Glutamatergic neuron (in vitro differentiated cells): Measurements from ENCODE around the gene FLRT2. TPM values are rescaled to one million over a fixed set of nuclear protein-coding genes. Genes with fewer than 3 reads are reported as not detected.

Experiments used
- DNase-seq: peaks from one replicate; pipeline ENCODE4 v3.0.0; 2022
- H3K27ac Mint-ChIP-seq: one replicate; pipeline ENCODE4 v1.8.0; 2020; ENCODE audit warnings: mild to moderate bottlenecking, mixed read lengths, inconsistent platforms; ENCODE audit not compliant: unreplicated experiment
- H3K27me3 Mint-ChIP-seq: one replicate; pipeline ENCODE4 v1.8.0; 2020; ENCODE audit warnings: mild to moderate bottlenecking, moderate library complexity, mixed read lengths, inconsistent platforms; ENCODE audit not compliant: unreplicated experiment
- H3K36me3 Mint-ChIP-seq: one replicate; pipeline ENCODE4 v1.8.0; 2020; ENCODE audit warnings: mild to moderate bottlenecking, mixed read lengths, inconsistent platforms; ENCODE audit not compliant: unreplicated experiment
- H3K4me1 Mint-ChIP-seq: one replicate; pipeline ENCODE4 v1.8.0; 2020; ENCODE audit warnings: mild to moderate bottlenecking, low read depth, mixed read lengths, inconsistent platforms; ENCODE audit not compliant: unreplicated experiment
- H3K4me3 Mint-ChIP-seq: one replicate; pipeline ENCODE4 v1.8.0; 2020; ENCODE audit warnings: mild to moderate bottlenecking, mixed read lengths, inconsistent platforms; ENCODE audit not compliant: unreplicated experiment
- H3K9me3 Mint-ChIP-seq: one replicate; pipeline ENCODE4 v1.8.0; 2020; ENCODE audit warnings: mild to moderate bottlenecking, moderate library complexity, mixed read lengths, inconsistent platforms; ENCODE audit not compliant: unreplicated experiment
- total RNA-seq: library from RNA; stranded (reverse); fragmentation: NEBNext Ultra II Directional; extraction: Animal tissue kit (Norgen Biotek cat#: 25700); gene quantifications from one replicate; pipeline ENCODE4 v1.2.1, GENCODE V29; 2021; ENCODE audit not compliant: unreplicated experiment
- TF ChIP-seq, protein P1 (sequence below): fragments of 200-600 bp; sonication (generic); IDR thresholded peaks from one replicate; pipeline ENCODE4 v1.5.0; 2021; ENCODE audit not compliant: partially characterized antibody, unreplicated experiment

Gene FLRT2
- total RNA-seq, 1 donor from 2014 or later = 69.6 TPM

- Mint-ChIP-seq H3K27me3 (peaks cover 28% of the 10 kb centered on the region), H3K36me3 (no peaks in the 10 kb centered on the region), H3K9me3 (peaks cover 33% of the 10 kb centered on the region), H3K27ac (peak overlapping the region; percentile 96), H3K4me1 (peaks cover 25% of the 10 kb centered on the region), H3K4me3 (peak overlapping the region; percentile 99)
- DNase-seq = no peak
- TF ChIP-seq, protein P1, sequence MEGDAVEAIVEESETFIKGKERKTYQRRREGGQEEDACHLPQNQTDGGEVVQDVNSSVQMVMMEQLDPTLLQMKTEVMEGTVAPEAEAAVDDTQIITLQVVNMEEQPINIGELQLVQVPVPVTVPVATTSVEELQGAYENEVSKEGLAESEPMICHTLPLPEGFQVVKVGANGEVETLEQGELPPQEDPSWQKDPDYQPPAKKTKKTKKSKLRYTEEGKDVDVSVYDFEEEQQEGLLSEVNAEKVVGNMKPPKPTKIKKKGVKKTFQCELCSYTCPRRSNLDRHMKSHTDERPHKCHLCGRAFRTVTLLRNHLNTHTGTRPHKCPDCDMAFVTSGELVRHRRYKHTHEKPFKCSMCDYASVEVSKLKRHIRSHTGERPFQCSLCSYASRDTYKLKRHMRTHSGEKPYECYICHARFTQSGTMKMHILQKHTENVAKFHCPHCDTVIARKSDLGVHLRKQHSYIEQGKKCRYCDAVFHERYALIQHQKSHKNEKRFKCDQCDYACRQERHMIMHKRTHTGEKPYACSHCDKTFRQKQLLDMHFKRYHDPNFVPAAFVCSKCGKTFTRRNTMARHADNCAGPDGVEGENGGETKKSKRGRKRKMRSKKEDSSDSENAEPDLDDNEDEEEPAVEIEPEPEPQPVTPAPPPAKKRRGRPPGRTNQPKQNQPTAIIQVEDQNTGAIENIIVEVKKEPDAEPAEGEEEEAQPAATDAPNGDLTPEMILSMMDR = no peak
Measured at GRCh38 chr14:85532374-85533022, 2.6 kb downstream of the FLRT2 start.

DNA sequence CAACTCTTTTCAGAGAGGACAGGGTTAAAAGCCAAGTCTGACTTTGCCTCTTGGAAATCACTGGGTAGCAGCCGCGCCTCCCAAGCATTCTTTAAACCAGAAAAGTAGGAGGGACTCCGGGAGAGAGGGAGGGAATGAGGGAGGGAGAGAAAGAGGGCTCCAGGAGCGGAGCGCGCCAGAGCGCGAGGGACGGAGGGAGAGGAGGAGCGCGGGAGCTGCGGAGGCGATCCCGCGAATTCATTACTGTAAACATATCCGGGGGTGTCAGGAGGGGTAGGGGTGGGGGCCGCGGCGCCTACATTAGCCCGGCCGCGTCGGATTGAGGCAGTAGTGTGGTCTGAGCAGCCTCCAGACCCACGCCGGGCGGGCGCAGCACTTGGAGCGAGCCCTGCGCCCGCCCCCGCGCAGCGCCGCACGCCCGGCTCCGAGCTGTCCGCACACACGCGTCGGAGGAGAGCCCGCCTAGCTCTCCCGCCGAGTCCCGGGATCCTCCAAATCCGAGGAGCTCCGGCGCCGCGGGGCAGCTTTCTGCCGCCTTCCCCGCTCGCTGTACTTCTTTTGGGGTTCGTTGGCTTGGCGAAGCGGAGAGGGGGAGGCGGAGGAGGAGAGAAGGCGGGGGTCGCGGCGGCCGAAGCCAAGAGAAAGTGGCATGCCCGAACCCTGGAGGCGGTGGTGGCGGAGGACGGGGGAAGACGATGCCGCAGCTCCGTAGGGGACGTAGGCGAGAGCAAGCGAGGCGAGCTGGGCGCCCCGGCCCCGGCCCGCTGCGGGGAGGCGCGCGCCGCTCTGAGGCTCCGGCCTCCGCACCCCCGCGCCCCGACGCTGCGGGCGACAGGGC, 3.3 kb downstream of the FLRT2 start:
- peak overlapping the region; percentile 96 for H3K27ac Mint-ChIP-seq
- peak overlapping the region; percentile 99 for H3K4me3 Mint-ChIP-seq
- peaks cover 28% of the 10 kb centered on the region for H3K27me3 Mint-ChIP-seq
- H3K9me3 Mint-ChIP-seq = peaks cover 33% of the 10 kb centered on the region
- peaks cover 22% of the 10 kb centered on the region for H3K4me1 Mint-ChIP-seq
- no peaks in the 10 kb centered on the region for H3K36me3 Mint-ChIP-seq
- TF ChIP-seq, protein P1 = no peak
- DNase-seq = peak; percentile 76

DNA sequence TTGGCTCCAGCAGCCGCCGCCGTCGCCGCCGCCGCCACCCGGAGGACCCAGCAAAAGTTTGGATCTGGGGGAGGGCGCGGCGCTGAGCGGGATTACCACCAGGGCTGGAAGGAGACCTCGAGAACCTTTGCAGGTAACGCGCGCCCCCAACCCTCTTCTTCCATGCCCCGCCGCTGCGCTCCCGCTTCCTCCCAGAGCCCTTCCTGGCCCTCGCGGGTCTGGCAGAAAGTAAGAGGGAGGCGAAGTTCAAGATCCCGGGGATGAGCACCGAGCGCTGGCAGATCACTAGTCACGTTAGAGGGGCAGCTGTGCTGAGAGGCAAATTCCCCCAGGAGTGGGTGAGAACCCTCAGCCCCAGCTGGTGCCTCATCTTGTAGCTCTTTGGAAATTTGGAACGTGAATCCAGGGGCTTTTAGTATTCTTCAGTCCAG, 3.9 kb downstream of the FLRT2 start:
- Mint-ChIP-seq H3K36me3 (no peaks in the 10 kb centered on the region), H3K27ac (peak overlapping the region; percentile 88), H3K4me3 (peak overlapping the region; percentile 95), H3K9me3 (peaks cover 33% of the 10 kb centered on the region), H3K27me3 (peaks cover 28% of the 10 kb centered on the region), H3K4me1 (peaks cover 24% of the 10 kb centered on the region)
- TF ChIP-seq, protein P1 = no peak
- DNase-seq = peak; percentile 70

DNA sequence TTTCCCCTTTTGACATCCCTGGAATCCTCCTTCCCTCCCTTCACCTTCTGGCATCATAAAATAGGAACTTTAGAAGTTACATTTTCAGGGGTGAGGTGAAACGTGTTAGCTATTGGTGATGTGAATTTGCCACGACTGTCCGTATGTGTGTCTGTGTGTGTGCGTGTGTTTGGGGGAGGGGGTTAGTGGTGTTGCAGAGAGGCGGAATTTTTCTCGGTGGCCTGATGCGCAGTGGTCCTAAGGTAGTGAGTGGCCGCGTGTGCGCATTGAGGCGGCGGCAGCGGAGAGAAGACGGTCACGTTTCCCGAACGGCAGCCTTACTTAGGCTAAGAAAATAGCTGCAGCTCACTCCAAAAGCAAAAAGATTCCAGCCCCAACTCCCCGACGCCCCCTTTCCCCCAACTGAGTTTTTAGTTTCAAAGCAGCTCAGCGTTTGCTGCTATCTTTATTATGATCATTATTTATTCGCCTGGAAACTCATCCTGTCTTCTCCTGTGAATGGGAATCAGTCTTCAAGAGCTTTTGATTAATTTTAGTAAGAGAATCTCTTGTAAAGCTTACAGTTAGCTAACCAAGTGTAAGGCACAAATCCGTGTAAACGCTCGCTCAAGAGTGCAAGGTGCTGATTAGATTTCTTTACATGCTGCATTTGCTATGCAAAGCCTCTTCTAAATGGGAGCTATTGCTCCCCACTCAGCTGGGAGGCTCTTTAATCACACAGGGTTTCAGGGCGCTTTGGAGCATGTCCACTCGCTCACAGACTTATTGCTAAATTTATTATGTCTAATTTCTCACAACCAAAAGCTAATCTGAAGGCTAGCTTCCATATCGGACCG, 4.7 kb downstream of the FLRT2 start:
- peak; percentile 67 for DNase-seq
- Mint-ChIP-seq H3K36me3 (no peaks in the 10 kb centered on the region), H3K4me3 (peak overlapping the region; percentile 95), H3K27me3 (peaks cover 25% of the 10 kb centered on the region), H3K4me1 (peaks cover 30% of the 10 kb centered on the region), H3K27ac (peak overlapping the region; percentile 88), H3K9me3 (peaks cover 33% of the 10 kb centered on the region)
- TF ChIP-seq, protein P1 = no peak
